HTR-8/SVneo (cell line): Measurements from ENCODE around the gene TRIM59.
A peak's percentile ranks its signal among the peaks of the same experiment; 100 is the strongest.

Experiments
- DNase-seq: peaks from one replicate; pipeline ENCODE4 v3.0.0; 2011; ENCODE audit warnings: low spot score, mixed read lengths; ENCODE audit not compliant: insufficient read length
- FAIRE-seq: peaks from 2 replicates; lab custom pipeline; 2011; peaks lifted over from hg19 to GRCh38; lab: Jason Lieb, UNC

TRIM59 gene

GRCh38 chr3:160409812-160410610 lies 39.6 kb downstream of the TRIM59 start:
- no peak for FAIRE-seq
- DNase-seq = no peak

GRCh38 chr3:160403796-160404470 lies 45.7 kb downstream of the TRIM59 start:
- no peak for FAIRE-seq
- no peak for DNase-seq

GRCh38 chr3:160403028-160403545 lies 46.5 kb downstream of the TRIM59 start:
- DNase-seq (no peak), FAIRE-seq (no peak)

GRCh38 chr3:160402221-160403027 lies 47.2 kb downstream of the TRIM59 start:
- FAIRE-seq (no peak), DNase-seq (no peak)

GRCh38 chr3:160401291-160402095 lies 48.1 kb downstream of the TRIM59 start:
- no peak for FAIRE-seq
- DNase-seq = peak; percentile 26

- DNase-seq (no peak), FAIRE-seq (no peak)
Measured at GRCh38 chr3:160400702-160401150, 48.9 kb downstream of the TRIM59 start.

- FAIRE-seq (no peak), DNase-seq (no peak)
Measured at GRCh38 chr3:160400030-160400701, 49.4 kb downstream of the TRIM59 start.

GRCh38 chr3:160399125-160400029 lies 50.2 kb downstream of the TRIM59 start, which contains the start of the genes IFT80 and SMC4:
TSS of gene IFT80 (minus strand) at chr3:160399225. CDS start at chr3:160384600, 14,625 bp downstream.
TSS of gene SMC4 (plus strand) at chr3:160399650. CDS start at chr3:160400827, 1,177 bp downstream.
- FAIRE-seq (no peak), DNase-seq (peak; percentile 88)

- no peak for DNase-seq
- no peak for FAIRE-seq
Measured at GRCh38 chr3:160398820-160399124, 50.8 kb downstream of the TRIM59 start.

- FAIRE-seq (no peak), DNase-seq (peak; percentile 47)
Measured at GRCh38 chr3:160395297-160395696, 54.3 kb downstream of the TRIM59 start.

- no peak for FAIRE-seq
Measured at GRCh38 chr3:160394009-160394392, 55.6 kb downstream of the TRIM59 start.

GRCh38 chr3:160393346-160394008 lies 56.1 kb downstream of the TRIM59 start:
- FAIRE-seq (no peak), DNase-seq (no peak)

More at GRCh38 chr3:160394009-160394392, 55.6 kb downstream of the TRIM59 start:
- no peak for DNase-seq

- DNase-seq (no peak), FAIRE-seq (no peak)
Measured at GRCh38 chr3:160392798-160393197, 56.8 kb downstream of the TRIM59 start.

GRCh38 chr3:160390565-160391138 lies 58.9 kb downstream of the TRIM59 start:
- DNase-seq (no peak), FAIRE-seq (no peak)
